OCI-LY7 (cell line): ENCODE measurements around the gene RIC1. TPM values are rescaled to one million over a fixed set of nuclear protein-coding genes. Genes with fewer than 3 reads are reported as not detected.
A peak's percentile ranks its signal among the peaks of the same experiment; 100 is the strongest.

ENCODE experiments used
- BruUV-seq: library from RNA; stranded (reverse); fragments of 400-500 nt; replicated peaks from 2 replicates; lab custom pipeline; 2021; lab: Mats Ljungman, UMichigan
- CTCF ChIA-PET: fragments of 300-600 bp; sonication (Branson Sonifier 250); formaldehyde crosslinking; loops from one replicate; lab custom pipeline; 2022; ENCODE audit warnings: antibody characterized with exemption; ENCODE audit not compliant: unreplicated experiment; lab: Charles Lee
- POLR2A ChIA-PET: fragments of 300-600 bp; sonication (Branson Sonifier 250); formaldehyde crosslinking; loops from one replicate; lab custom pipeline; 2022; ENCODE audit warnings: antibody characterized with exemption; lab: Charles Lee
- DNase-seq: peaks from one replicate; pipeline ENCODE4 v3.0.0-alpha.2; 2015; ENCODE audit warnings: low spot score
- H2AFZ ChIP-seq: fragments of 200-600 bp; sonication (generic), shearing (Covaris generic); 2 replicates; pipeline ENCODE4 v1.6.1; 2014; ENCODE audit warnings: mild to moderate bottlenecking, antibody characterized with exemption, low read length, moderate library complexity
- H3K27ac ChIP-seq: fragments of 200-600 bp; sonication (generic); 2 replicates; pipeline ENCODE4 v1.5.1; 2014; ENCODE audit warnings: mixed run types, low read depth, mild to moderate bottlenecking, moderate library complexity, low read length, inconsistent platforms; ENCODE audit not compliant: poor library complexity, severe bottlenecking
- H3K36me3 ChIP-seq: fragments of 200-600 bp; sonication (generic); 2 replicates; pipeline ENCODE4 v1.6.1; 2014; ENCODE audit warnings: mild to moderate bottlenecking, antibody characterized with exemption, low read length, moderate library complexity, mixed read lengths; ENCODE audit not compliant: insufficient read depth
- H3K4me1 ChIP-seq: fragments of 200-600 bp; sonication (generic); 2 replicates; pipeline ENCODE4 v1.5.1; 2014; ENCODE audit warnings: mild to moderate bottlenecking, low read length; ENCODE audit not compliant: insufficient read depth, poor library complexity, severe bottlenecking
- H3K4me2 ChIP-seq: fragments of 200-600 bp; sonication (generic); 2 replicates; pipeline ENCODE4 v1.6.1; 2014; ENCODE audit warnings: mild to moderate bottlenecking, low read length
- H3K4me3 ChIP-seq: fragments of 200-600 bp; sonication (generic); 2 replicates; pipeline ENCODE4 v1.5.1; 2014; ENCODE audit warnings: mild to moderate bottlenecking, low read depth, low read length; ENCODE audit not compliant: poor library complexity, severe bottlenecking
- H3K79me2 ChIP-seq: fragments of 200-600 bp; sonication (generic); 2 replicates; pipeline ENCODE4 v1.6.1; 2016; ENCODE audit warnings: low read depth, mild to moderate bottlenecking, low read length, moderate library complexity, mixed read lengths; ENCODE audit not compliant: insufficient read depth
- H3K9me2 ChIP-seq: fragments of 200-600 bp; sonication (generic); 2 replicates; pipeline ENCODE4 v1.6.1; 2016; ENCODE audit warnings: mild to moderate bottlenecking, low read length, mixed read lengths; ENCODE audit not compliant: insufficient read depth
- H3K9me3 ChIP-seq: fragments of 200-600 bp; sonication (generic); 2 replicates; pipeline ENCODE4 v1.6.1; 2014; ENCODE audit warnings: mild to moderate bottlenecking, mixed run types, low read length, mixed read lengths
- H4K20me1 ChIP-seq: fragments of 200-600 bp; sonication (generic); 2 replicates; pipeline ENCODE4 v1.6.1; 2014; ENCODE audit warnings: mild to moderate bottlenecking, antibody characterized with exemption, low read length, moderate library complexity, mixed read lengths; ENCODE audit not compliant: insufficient read depth
- EZH2phosphoT487 ChIP-seq: fragments of 200-600 bp; sonication (generic); IDR thresholded peaks from 2 replicates; pipeline ENCODE4 v1.6.1; 2018; ENCODE audit warnings: low read depth, borderline replicate concordance, mild to moderate bottlenecking, mixed run types, antibody characterized with exemption, low read length, moderate library complexity, mixed read lengths
- intact Hi-C: fragments of 100-400 bp; cut with micrococcal nuclease; formaldehyde crosslinking; loops from one replicate; pipeline ENCODE4 v1.10.0; 2022; ENCODE audit not compliant: unreplicated experiment
- total RNA-seq, 2 experiments: library from RNA; depleted of rRNA in 1 of 2; stranded (reverse); fragments of >200 nt in 1 of 2; shearing (Covaris generic) in 1 of 2; gene quantifications; 2 replicates each; pipeline ENCODE4 v1.2.3, GENCODE V29; 2014 to 2022
- TF ChIP-seq, protein P1 (sequence below): fragments of 200-600 bp; sonication (generic); conservative IDR thresholded peaks from 2 replicates; pipeline ENCODE4 v1.5.1; 2014; ENCODE audit warnings: mild to moderate bottlenecking, antibody characterized with exemption, low read length, moderate library complexity, mixed read lengths

The RIC1 gene
- total RNA-seq, 2 experiments from 2014 or later: 77.0 to 84.6 TPM

DNA sequence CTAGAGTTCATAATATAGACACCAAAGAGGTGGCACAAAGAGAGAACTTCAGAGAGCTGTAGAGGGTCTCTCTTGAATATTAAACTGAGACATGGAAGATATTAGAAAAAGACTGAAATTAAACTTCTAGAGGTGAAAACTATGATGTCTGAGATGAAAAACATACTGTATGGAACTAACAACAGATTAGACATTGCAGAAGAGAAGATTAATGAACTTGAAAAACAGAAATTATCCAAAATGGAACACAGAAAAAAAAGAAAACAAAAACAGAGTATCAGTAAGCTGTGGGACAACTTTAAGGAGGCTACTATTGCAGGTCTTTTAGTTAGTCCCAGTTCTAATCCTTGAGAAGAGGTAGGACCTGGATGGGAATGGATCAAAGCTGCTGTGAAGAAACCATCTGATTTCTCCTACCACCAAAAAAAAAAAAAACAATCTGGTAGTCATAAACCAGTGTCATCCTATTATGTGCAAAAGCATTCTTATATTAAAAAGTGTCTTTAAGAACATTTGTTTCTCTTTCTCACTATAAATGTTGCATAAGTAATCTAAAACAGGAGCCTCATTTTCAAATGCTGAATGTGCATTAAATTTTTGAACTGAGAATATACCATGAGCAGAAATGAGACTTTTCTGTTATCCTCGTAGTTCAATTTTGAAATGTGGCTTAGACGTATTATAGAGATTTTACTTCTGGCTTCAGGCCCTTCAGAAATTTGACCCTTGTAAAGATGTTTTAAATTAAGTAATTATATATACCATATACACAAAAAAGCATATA lies 107.8 kb downstream of the RIC1 start:
- TF ChIP-seq, protein P1, sequence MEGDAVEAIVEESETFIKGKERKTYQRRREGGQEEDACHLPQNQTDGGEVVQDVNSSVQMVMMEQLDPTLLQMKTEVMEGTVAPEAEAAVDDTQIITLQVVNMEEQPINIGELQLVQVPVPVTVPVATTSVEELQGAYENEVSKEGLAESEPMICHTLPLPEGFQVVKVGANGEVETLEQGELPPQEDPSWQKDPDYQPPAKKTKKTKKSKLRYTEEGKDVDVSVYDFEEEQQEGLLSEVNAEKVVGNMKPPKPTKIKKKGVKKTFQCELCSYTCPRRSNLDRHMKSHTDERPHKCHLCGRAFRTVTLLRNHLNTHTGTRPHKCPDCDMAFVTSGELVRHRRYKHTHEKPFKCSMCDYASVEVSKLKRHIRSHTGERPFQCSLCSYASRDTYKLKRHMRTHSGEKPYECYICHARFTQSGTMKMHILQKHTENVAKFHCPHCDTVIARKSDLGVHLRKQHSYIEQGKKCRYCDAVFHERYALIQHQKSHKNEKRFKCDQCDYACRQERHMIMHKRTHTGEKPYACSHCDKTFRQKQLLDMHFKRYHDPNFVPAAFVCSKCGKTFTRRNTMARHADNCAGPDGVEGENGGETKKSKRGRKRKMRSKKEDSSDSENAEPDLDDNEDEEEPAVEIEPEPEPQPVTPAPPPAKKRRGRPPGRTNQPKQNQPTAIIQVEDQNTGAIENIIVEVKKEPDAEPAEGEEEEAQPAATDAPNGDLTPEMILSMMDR: no peak
- no peak overlapping the region for H3K4me3 ChIP-seq
- CTCF ChIA-PET: no interaction called here
- no peak overlapping the region for H2AFZ ChIP-seq
- TSS peak; percentile 11 for BruUV-seq
- H3K9me3 ChIP-seq: no peaks in the 10 kb centered on the region
- no peaks in the 10 kb centered on the region for H3K9me2 ChIP-seq
- no peaks in the 10 kb centered on the region; the same call in 1 of the 2 replicates for H4K20me1 ChIP-seq
- 0 out of 2 replicates have a peak, but pooled peaks cover 5% of the 10 kb centered on the region for H3K79me2 ChIP-seq
- no peaks in the 10 kb centered on the region for H3K4me1 ChIP-seq
- H3K4me2 ChIP-seq: no peak overlapping the region
- intact Hi-C loops: no loop called here
- peaks cover 91% of the 10 kb centered on the region for H3K36me3 ChIP-seq
- POLR2A ChIA-PET: interaction anchor here (0.7 to 1.2 kb wide), 4 partner anchors 10 to 79 kb away, joined by 3 to 4 read pairs (median 4); no protein-coding TSS in a partner anchor
- H3K27ac ChIP-seq: no peak overlapping the region
- DNase-seq: no peak

GRCh38 chr9:5743109-5743508 lies 114.2 kb downstream of the RIC1 start:
- CTCF ChIA-PET: no interaction called here
- BruUV-seq: no TSS peak
- Histone ChIP-seq H4K20me1 (no peaks in the 10 kb centered on the region), H3K9me2 (no peaks in the 10 kb centered on the region), H3K79me2 (no peaks in the 10 kb centered on the region), H3K9me3 (peaks cover 13% of the 10 kb centered on the region; the same call in 1 of the 2 replicates), H3K36me3 (peaks cover 100% of the 10 kb centered on the region), H3K27ac (no peak overlapping the region), H3K4me1 (no peaks in the 10 kb centered on the region), H2AFZ (no peak overlapping the region), H3K4me2 (no peak overlapping the region), H3K4me3 (no peak overlapping the region)
- no peak for DNase-seq
- intact Hi-C loops: no loop called here
- TF ChIP-seq, protein P1: no peak
- no peak for TF ChIP-seq EZH2phosphoT487
- POLR2A ChIA-PET: interaction anchor here (0.6 to 1.4 kb wide), 5 partner anchors 9 to 164 kb away, joined by 3 to 9 read pairs (median 4); no protein-coding TSS in a partner anchor

- POLR2A ChIA-PET: interaction anchor here (0.6 to 1.3 kb wide), 4 partner anchors 12 to 32 kb away, joined by 3 to 4 read pairs (median 3); no protein-coding TSS in a partner anchor
- Histone ChIP-seq H3K9me2 (no peaks in the 10 kb centered on the region), H3K79me2 (no peaks in the 10 kb centered on the region), H3K27ac (no peak overlapping the region), H3K36me3 (peaks cover 97% of the 10 kb centered on the region), H3K4me3 (no peak overlapping the region), H3K9me3 (peaks cover 16% of the 10 kb centered on the region; the same call in 1 of the 2 replicates), H4K20me1 (no peaks in the 10 kb centered on the region), H3K4me1 (no peaks in the 10 kb centered on the region), H2AFZ (no peak overlapping the region), H3K4me2 (no peak overlapping the region)
- CTCF ChIA-PET: no interaction called here
- TSS peak; percentile 1 for BruUV-seq
- no peak for TF ChIP-seq EZH2phosphoT487
- TF ChIP-seq, protein P1: no peak
- no peak for DNase-seq
- intact Hi-C loops: no loop called here
These were observed 119.5 kb downstream of the RIC1 start for GRCh38 chr9:5748438-5748837.
